Stimulated activated CD4-positive, alpha-beta T cell treated with anti-CD3 and anti-CD28 coated beads, Interleukin-2, amount 100 ng/mL, for 4 hours (primary cell): ENCODE data around the gene CELSR2.
A peak's percentile ranks its signal among the peaks of the same experiment; 100 is the strongest.
"Not testable (repeated sequence)": the region's sequence is repeated elsewhere in the genome, so short reads cannot be mapped to it uniquely, and the experiment has no call there.

Experiments
- DNase-seq: peaks from one replicate; pipeline ENCODE4 v3.0.0-alpha.2; 2020; ENCODE audit warnings: low read depth

The CELSR2 gene, protein sequence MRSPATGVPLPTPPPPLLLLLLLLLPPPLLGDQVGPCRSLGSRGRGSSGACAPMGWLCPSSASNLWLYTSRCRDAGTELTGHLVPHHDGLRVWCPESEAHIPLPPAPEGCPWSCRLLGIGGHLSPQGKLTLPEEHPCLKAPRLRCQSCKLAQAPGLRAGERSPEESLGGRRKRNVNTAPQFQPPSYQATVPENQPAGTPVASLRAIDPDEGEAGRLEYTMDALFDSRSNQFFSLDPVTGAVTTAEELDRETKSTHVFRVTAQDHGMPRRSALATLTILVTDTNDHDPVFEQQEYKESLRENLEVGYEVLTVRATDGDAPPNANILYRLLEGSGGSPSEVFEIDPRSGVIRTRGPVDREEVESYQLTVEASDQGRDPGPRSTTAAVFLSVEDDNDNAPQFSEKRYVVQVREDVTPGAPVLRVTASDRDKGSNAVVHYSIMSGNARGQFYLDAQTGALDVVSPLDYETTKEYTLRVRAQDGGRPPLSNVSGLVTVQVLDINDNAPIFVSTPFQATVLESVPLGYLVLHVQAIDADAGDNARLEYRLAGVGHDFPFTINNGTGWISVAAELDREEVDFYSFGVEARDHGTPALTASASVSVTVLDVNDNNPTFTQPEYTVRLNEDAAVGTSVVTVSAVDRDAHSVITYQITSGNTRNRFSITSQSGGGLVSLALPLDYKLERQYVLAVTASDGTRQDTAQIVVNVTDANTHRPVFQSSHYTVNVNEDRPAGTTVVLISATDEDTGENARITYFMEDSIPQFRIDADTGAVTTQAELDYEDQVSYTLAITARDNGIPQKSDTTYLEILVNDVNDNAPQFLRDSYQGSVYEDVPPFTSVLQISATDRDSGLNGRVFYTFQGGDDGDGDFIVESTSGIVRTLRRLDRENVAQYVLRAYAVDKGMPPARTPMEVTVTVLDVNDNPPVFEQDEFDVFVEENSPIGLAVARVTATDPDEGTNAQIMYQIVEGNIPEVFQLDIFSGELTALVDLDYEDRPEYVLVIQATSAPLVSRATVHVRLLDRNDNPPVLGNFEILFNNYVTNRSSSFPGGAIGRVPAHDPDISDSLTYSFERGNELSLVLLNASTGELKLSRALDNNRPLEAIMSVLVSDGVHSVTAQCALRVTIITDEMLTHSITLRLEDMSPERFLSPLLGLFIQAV (N-terminal part only)

DNA sequence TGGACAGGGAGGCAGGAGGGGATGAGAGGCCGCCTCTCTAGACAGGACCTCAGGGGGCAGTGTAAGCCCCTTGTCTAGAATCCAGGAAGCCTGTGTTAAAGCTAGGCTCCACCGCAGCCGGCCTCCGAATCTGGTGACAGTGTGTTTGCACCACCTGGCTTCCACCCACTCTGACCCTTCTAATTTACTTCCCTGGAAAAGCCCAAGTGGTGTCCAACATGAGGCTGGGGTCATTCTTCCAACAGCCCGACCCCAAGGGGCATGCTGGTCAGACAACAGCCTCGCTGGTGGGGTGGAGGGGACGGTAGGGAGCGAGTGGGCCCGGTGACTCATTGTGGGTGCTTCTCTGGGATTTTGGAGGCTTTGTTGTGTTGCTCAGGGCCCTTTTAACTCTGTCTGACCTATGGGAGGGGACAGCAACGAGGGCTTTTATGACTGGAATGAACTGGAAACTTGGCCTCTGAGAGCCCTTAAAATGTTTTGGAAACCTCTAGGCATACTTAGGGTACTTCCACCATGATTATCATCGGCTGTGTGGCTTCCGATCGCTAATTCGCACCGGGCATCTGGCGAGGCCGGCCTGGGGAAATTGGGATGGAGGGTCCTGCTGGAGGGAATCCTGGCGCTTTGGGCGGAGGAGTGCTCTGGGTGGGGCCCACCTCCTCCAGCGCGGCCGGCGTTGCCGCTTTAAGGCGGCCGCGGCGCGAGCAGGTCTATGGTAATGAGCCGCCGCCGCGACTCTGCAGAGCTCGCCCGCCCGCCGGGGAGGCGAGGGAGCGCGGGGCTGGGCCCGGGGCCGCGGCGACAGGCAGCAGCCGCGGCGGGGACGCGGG lies at the start of gene CELSR2:
Gene CELSR2 (plus strand): TSS at position 743 of the 833 bp plus-strand sequence. CDS start 541 bp downstream, outside the sequence.
- peak; percentile 24 for DNase-seq

DNA sequence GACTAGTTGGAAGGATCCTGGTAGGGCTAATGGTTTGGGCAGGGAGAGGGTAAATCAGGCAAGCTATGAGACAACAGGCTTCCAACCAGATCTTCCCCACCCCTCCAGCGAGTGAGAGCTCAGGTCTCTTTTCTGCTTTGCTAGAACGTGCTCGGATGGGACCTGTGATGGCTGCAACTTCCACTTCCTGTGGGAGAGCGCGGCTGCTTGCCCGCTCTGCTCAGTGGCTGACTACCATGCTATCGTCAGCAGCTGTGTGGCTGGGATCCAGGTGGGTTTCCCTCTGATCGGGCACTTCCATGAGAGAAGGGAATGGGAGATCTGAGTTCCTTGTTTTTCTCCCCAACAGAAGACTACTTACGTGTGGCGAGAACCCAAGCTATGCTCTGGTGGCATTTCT lies 49.6 kb upstream of the CELSR2 start:
- DNase-seq = no peak

DNA sequence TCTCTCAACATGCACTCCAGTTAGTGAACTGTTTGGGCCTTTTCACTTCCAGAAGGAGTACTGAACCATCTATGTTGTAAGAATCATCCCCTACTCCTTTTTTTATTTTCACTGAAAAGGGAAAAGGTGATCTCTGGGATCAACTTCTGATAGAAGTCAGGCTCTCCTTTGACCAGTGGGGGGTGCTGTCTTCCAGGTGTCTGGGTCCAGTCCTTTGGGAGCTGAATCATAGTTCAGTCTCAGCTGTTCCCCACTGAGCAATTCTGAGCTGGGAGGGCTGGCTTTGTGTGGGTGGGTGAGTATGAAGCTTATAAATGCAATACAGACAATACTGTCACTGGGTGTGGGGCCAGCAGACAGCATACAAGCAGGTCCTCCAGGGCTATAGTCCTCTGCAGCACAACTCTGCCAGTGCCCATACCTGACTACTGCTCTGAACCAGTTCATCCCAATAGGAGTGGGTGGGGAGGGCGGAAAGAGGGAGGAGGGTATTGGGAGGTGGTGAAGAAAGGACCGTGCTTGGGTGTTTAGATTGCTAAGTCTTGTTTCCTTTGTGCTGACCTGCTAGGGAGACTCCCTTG lies 48.1 kb upstream of the CELSR2 start:
- peak; percentile 66 for DNase-seq

DNA sequence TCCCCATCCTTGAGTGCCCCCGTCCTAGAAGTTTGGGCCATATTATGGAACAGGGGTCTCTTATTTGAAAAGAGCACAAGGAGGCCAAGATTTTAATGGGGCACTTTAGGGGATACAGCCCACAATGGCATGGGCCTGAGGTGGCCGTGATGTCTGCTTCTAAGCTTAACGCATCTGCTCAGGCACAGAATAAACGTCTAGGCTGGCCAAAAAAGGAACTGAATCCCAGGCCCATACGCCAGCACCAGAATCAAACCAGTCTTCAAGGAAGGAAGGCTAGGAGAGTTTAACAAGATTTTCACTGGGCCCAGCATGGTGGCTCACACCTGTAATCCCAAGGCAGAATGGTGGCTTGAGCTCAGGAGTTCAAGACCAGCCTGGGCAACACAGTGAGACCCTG lies 44.9 kb upstream of the CELSR2 start:
- no peak for DNase-seq

DNA sequence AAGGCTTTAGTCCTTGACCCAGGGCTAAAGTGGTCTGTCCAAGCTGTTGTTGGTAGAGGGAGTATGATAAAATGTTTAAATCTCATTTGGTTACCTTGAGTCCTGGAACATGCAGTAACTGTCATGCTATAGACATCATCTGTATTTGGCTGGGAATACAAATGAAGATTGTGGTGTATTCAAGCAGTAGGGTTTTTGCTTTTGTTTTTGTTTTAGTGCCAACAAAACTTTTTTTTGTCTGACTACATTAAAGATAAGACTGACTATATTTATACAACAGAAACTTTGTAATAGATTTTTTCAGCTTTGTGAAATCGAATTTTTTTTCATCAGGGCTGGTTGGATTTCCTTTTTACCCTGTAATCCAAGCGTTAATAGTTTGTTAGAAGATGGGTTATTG lies 43.0 kb upstream of the CELSR2 start:
- DNase-seq = no peak

DNA sequence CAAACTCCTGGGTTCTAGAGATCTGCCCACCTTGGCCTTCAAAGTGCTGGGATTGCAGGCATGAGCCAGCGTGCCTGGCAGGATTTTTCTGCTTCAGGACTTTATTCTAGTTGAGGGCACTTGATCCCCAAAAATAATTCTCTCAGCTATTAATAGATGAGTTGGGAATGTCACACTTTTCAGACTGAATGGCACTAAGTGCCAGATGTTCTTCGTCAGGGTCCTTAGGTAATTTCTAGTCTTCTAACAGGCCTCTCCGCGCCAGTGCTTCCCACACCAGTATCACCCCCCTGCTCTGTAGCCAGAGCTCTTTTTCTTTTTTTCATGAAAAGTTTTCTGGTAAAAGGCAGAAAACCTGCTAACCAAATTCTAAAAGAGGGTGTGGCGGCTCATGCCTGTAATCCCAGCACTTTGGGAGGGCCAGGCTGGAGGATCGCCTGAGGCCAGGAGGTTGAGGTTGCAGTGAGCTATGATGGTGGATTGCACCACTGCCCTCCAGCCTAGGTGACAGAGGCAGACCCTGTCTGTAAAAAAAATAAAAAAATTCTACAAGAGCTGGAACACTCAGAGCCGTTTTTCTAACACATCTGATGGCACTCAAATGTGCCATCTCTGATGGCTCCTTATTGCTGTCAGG lies 41.8 kb upstream of the CELSR2 start:
- no peak for DNase-seq

DNA sequence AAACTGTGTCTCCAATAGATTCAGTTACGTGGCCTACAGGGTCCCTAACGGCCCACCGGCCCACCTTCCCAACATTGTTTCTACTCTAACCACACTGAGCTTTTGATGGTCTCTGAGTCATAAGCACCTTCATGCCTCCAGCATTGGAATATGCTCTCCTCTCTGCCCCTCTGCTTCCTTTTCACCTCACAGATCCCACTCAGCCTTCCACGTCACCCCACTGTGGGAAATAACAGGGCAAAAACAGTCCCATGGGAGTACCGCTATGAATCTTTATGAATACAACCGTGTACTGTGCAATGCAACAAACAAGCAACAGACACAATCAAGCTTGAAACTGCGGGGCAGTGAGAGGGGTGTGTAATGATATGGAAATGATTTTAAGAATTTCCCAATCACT lies 40.9 kb upstream of the CELSR2 start:
- DNase-seq = no peak

DNA sequence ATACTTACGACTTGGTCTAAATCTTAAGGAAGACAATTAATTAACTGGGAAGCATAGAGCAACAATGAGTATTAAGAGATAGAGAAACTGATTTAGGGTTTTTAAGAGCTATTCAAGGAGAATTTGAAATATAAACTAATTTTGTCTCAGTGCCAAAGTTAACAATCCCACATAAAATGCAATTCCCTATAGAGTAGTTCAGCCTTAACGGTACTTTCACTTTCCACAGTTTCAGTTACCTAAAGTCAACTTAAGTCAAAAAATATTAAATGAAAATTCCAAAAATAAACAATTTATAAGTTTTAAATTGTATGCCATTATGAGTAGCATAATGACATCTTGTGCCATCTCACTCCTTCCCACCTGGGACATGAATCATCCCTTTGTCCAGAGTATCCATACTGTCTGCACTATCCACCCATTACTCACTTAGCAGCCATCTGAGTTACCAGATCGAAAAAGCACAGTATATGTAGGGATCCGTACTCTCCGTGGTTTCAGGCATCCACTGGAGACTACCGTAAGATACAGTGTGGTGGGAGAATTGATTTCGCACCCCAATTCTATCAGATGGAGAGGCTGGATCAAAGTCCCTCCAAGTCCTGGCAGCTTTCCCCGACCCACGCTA lies 40.4 kb upstream of the CELSR2 start:
- DNase-seq = no peak

DNA sequence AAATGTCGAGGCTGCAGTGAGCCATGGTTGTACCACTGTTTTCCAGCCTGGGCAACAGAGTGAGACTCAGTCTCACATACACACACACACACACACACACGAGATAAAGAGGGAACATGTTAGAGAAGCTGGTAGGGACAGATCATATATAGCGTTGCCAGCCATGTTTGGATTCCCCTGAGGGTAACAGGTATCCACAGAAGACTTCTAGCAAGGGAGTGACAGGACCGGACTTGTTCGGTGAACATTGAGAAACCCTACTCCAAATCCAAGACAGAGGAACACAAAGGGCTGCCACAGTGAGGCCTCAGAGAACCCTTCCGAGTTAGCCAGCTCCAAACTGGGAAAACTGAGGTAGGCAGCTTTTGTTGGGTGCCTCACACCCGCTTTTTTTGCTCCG lies 39.3 kb upstream of the CELSR2 start:
- DNase-seq = no peak

DNA sequence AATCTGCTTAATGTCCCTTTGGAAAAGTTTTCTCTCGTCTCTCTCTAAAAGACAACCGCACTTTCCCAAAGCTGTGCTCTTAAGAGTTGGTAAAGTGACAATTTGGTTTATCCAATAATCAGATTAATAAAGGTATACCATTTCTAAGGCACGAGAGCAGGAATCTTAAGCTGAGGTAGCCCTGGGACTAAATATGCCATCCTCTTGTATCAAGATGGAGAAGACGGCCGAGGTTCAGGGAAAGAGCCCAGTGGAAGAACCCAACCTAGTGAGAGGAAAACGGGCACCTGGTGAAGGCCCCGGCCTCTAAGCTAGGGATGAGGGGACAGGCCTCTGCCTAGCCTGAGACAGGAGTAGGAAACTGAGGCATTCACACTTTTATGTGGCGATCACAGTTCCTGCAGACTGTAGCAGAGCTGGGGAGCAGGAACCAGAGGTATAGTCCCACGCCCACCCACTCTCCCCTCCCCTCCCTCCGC lies 36.0 kb upstream of the CELSR2 start:
- no peak for DNase-seq

DNA sequence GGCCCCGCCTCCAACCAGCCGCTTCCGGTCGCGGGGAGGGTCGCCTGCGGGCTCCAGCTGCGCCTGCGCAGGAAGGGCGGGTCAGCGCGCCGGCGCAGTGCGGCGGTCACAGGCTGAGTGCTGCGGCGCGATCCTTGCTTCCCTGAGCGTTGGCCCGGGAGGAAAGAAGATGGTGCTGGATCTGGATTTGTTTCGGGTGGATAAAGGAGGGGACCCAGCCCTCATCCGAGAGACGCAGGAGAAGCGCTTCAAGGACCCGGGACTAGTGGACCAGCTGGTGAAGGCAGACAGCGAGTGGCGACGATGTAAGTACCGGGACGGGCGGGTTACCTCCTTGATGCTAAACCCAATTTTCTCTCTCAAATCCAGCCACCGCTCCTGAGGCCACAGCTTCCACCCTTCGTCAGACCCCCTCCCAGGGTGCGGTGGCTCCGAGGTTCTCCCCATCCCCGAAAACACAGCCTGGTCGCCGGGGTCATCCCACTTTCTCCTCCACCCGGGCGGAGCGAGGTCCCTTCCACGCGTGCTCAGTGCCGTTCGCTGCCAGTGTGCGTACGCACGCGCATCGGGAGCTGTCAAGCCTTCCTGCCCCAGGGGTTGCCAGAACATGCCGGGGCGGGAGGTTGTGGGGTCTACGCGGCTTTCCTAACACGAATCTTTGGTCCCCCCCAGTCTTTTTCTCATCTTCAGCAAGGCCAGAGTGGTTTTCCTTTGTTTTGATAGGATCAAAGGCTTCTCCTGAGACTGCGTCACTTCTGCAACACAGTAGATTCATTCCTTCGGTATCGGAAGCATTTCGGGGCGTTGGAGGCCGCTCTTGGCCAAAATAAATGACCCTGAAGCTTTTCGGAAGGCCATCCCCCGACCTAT lies 35.3 kb upstream of the CELSR2 start, which contains the start of gene SARS1:
Gene SARS1 (plus strand): TSS at position 95 of the 870 bp plus-strand sequence. CDS start 75 bp downstream, at position 170.
- peak; percentile 89 for DNase-seq

DNA sequence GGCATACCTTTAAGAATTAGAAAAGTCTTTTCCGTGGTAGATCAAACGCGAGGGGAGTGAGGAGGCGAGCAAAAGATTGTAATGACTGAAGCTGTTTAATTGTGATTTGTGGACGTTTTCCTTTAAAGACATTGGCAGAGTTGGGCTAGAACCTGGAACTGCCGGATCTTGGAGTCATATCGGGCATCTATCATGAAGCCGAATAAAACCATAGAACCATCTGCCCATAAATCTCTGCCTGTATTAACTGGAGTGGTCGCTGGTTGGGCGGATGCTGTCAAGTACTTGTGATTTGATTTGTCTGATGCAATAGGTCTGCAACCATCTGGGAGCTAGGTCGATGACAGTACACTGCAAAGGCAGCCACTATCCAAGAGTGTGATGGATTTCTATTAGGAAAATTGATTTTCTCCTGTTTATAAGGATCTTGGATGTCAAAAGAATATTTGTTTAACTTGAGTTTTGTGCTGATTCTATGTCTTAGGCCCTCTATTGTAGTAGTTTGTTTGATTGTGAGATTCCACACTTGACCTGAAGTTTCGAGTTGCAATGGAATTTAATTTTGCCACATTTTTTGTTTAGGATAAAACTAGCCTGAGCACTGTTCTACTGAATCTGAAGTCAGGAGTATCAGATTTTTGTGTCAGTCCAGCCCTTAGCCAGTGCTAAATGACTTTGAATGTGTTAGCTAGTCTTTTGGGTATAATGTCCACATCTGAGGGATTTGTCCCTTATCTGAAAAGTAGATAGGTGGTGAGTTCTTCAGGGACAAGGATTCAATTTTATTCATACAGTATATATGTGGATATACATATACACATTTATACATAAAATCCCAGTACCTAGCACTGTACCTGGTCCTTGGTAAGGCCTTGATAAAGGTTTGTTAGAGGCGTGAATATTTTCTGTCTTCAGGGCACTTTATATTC lies 34.4 kb upstream of the CELSR2 start:
- DNase-seq = peak; percentile 43

DNA sequence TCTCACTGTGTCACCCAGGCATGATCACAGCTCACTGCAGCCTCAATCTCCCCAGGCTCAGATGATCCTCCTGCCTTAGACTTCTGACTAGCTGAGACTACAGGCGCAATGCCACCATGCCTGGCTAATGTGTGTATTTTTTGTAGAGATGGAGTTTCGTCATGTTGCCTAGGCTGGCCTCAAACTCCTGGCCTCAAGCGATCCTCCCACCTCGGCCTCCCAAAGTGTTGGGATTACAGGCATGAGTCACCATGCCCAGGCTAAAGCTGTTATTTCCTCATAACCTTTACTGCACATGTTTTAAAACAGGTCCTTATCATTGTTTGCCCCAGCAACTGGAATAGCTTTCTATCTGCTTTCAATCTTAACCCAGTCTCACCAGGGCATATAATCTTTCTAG lies 32.7 kb upstream of the CELSR2 start:
- no peak for DNase-seq

DNA sequence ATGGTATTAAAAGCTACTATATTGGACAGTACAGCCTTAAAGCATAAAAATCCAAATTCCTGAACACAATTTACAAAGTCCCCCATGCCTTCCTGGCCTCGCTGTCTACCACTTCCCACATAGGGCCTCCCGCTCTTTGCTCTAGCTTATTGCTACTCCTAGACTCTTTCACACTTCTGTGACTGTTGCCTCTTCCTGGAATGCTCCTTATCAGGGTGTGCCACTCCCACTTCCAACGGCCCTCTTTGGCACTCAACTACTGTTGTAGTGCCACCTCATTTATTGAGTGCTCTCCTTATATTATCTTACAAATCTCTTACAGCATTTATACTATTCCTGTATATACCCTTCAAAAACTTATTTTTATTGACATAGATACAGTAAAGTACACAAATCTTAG lies 30.8 kb upstream of the CELSR2 start:
- no peak for DNase-seq

DNA sequence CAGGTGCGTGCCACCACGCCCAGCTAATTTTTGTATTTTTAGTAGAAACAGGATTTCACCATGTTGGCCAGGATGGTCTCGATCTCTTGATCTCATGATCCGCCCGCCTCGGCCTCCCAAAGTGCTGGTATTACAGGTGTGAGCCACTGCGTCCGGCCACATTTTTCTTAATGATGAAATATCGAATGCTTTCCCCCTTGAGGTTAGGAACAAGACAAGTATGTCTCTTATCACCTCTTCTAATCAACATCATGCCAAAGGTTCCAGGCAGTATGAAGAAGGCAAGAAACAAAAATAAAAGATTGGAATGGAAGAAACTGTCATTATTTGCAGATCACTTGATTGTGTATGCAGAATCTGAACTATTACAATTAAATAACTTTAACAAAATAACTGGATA lies 28.1 kb upstream of the CELSR2 start:
- not testable (repeated sequence) for DNase-seq

DNA sequence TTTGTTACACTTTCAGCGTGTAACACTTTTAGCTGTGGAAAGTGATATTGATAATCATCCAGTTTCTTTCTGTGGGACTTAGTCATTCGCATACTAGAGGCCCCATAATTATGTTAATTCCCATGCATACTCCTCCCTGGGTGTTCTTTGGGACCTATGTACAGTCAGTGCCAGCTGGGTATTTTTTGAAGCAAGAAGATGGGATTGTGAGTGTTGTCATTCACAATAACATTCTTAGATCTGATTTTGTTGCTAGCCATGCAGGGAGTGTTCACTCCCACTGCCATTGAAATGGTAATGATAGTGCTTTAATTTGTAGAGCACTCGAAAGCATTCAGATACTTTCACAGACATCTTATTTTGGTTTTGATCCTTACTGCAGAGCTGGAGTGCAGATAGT lies 24.0 kb upstream of the CELSR2 start:
- no peak for DNase-seq

DNA sequence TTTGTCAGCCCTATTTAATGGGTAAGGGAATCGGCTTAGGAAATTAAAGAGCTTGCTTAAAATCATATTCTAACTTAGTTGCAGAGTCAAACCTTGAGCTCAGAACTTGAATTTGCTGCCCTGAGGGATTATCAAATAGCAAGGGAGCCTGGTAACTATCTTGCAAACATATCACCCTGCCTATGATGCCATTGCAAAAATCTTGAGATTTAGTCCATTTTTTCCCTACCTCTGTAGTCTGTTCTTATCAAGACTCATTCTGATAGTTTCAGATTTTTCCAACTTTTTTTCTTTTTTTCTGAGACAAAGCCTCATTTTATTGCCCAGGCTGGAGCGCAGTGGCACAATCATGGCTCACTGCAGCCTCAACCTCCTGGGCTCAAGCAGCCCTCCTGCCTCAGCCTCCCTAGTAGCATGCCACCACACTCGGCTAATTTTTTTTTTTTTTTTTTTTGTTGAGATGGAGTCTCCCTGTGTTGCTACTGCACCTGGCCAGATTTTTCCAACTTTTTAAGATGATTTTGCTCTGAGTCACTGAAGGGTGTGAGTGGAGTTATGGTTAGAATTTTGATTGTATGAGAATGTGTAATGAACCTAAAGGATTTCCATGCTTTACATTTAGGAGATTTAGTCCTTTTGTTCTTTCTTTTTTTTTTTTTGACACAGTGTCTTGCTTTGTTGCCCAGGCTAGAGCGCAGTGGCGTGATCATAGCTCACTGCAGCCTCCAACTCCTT lies 23.5 kb upstream of the CELSR2 start:
- no peak for DNase-seq
